Measurements from ENCODE around the gene RBMS3. TPM values are rescaled to one million over a fixed set of nuclear protein-coding genes. Genes with fewer than 3 reads are reported as not detected.
A peak's percentile ranks its signal among the peaks of the same experiment; 100 is the strongest.

The RBMS3 gene
- total RNA-seq, 3 donors from 2014 or later = 48.4 to 117 (median 103) TPM

GRCh38 chr3:29614954-29615353 lies 334.1 kb downstream of the RBMS3 start:
- no peaks in the 10 kb centered on the region for H3K27me3 ChIP-seq
- H3K36me3 ChIP-seq = no peaks in the 10 kb centered on the region
- no peak for DNase-seq (ENCODE audit: low spot score in 2 of 2)
- no peaks in the 10 kb centered on the region for H3K4me1 ChIP-seq
- TF ChIP-seq POLR2A (IDR thresholded peaks at IDR 0.05) (no peak), POLR2AphosphoS5 (IDR thresholded peaks at IDR 0.05) (no peak)
- TF ChIP-seq, protein P1, sequence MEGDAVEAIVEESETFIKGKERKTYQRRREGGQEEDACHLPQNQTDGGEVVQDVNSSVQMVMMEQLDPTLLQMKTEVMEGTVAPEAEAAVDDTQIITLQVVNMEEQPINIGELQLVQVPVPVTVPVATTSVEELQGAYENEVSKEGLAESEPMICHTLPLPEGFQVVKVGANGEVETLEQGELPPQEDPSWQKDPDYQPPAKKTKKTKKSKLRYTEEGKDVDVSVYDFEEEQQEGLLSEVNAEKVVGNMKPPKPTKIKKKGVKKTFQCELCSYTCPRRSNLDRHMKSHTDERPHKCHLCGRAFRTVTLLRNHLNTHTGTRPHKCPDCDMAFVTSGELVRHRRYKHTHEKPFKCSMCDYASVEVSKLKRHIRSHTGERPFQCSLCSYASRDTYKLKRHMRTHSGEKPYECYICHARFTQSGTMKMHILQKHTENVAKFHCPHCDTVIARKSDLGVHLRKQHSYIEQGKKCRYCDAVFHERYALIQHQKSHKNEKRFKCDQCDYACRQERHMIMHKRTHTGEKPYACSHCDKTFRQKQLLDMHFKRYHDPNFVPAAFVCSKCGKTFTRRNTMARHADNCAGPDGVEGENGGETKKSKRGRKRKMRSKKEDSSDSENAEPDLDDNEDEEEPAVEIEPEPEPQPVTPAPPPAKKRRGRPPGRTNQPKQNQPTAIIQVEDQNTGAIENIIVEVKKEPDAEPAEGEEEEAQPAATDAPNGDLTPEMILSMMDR (IDR thresholded peaks at IDR 0.05) = no peak
- H3K27ac ChIP-seq = no peak overlapping the region
- H3K4me3 ChIP-seq = no peak overlapping the region
- intact Hi-C loops (cut with DNase I; ENCODE audit: low total_unique reads) = no loop called here
- no peaks in the 10 kb centered on the region for H3K9me3 ChIP-seq

DNA sequence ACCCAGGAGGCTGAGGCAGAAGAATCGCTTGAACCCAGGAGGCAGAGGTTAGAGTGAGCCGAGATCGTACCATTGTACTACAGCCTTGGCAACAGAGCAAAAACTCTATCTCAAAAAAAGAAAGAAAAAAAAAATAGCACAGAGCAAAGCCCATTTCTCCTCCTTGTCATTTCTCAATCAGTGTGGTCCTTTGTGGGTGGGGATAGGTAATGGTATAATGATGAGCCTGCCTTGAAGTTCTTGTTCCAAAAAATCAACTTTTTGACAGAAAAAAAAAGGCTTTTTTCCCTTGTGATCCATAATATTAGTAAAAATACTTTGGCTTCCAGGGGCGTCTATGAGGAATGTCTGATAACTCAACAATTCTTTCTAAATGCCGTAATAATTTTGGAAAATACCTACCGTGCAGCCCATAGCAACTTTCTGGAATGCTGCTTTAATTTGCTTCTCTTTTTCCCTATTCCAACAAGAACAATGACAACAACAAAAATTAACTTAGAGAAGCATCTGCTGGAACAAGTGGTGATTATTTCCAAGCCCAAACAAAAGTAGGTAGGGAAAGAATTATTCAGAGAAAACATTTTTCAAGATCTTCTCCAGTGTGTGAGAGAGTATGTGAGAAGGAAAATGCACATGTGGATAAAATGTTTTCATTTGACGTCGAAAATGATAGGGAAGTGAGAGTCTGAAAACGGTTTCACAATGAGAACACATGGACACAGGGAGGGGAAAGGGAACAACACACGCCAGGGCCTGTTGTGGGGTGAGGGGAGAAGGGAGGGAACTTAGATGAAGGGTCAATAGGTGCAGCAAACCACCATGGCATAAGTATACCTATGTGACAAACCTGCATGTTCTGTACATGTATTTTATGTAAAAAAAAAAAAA lies 337.8 kb downstream of the RBMS3 start:
- no peaks in the 10 kb centered on the region for H3K27me3 ChIP-seq
- DNase-seq (ENCODE audit: low spot score in 2 of 2) = no peak
- no peaks in the 10 kb centered on the region for H3K4me1 ChIP-seq
- H3K27ac ChIP-seq = peak overlapping the region; percentile 8 to 33
- H3K9me3 ChIP-seq = no peaks in the 10 kb centered on the region
- no peaks in the 10 kb centered on the region for H3K36me3 ChIP-seq
- TF ChIP-seq, protein P1 (IDR thresholded peaks at IDR 0.05) = no peak
- H3K4me3 ChIP-seq = no peak overlapping the region
- intact Hi-C loops (cut with DNase I; ENCODE audit: low total_unique reads) = no loop called here

GRCh38 chr3:29619676-29620075 lies 338.8 kb downstream of the RBMS3 start:
- H3K27me3 ChIP-seq = no peaks in the 10 kb centered on the region
- intact Hi-C loops (cut with DNase I; ENCODE audit: low total_unique reads) = no loop called here
- no peak for TF ChIP-seq POLR2A (IDR thresholded peaks at IDR 0.05)
- TF ChIP-seq, protein P1 (IDR thresholded peaks at IDR 0.05) = no peak
- no peak for TF ChIP-seq POLR2AphosphoS5 (IDR thresholded peaks at IDR 0.05)
- H3K4me1 ChIP-seq = no peaks in the 10 kb centered on the region
- no peak overlapping the region for H3K4me3 ChIP-seq
- DNase-seq (ENCODE audit: low spot score in 2 of 2) = no peak
- no peak overlapping the region for H3K27ac ChIP-seq
- no peaks in the 10 kb centered on the region for H3K36me3 ChIP-seq
- no peaks in the 10 kb centered on the region for H3K9me3 ChIP-seq

- H3K36me3 ChIP-seq = no peaks in the 10 kb centered on the region
- TF ChIP-seq POLR2A (IDR thresholded peaks at IDR 0.05) (no peak), POLR2AphosphoS5 (IDR thresholded peaks at IDR 0.05) (no peak)
- TF ChIP-seq, protein P1 (IDR thresholded peaks at IDR 0.05) = no peak
- intact Hi-C loops (cut with DNase I; ENCODE audit: low total_unique reads) = loop anchor here (5.0 kb wide), 1 partner anchor 850 kb away; no protein-coding TSS in a partner anchor
- DNase-seq (ENCODE audit: low spot score in 2 of 2) = no peak
- no peak overlapping the region for H3K4me3 ChIP-seq
- H3K4me1 ChIP-seq = no peaks in the 10 kb centered on the region
- H3K9me3 ChIP-seq = no peaks in the 10 kb centered on the region
- H3K27me3 ChIP-seq = no peaks in the 10 kb centered on the region
- H3K27ac ChIP-seq = no peak overlapping the region
These were observed 346.6 kb downstream of the RBMS3 start for GRCh38 chr3:29627136-29628117.
